LHCN-M2 (cell line): Measurements from ENCODE around the gene ADCY6. TPM values are rescaled to one million over a fixed set of nuclear protein-coding genes. Genes with fewer than 3 reads are reported as not detected.

ENCODE experiments used
- DNase-seq: peaks from one replicate; pipeline ENCODE4 v3.0.0-alpha.2; 2012; ENCODE audit warnings: low read depth
- total RNA-seq: library from RNA; depleted of rRNA; stranded (reverse); fragments of >200 nt; gene quantifications from 2 replicates; pipeline ENCODE4 v1.2.3, GENCODE V29; 2014

ADCY6 gene
- total RNA-seq, 1 experiment from 2014 or later: 24.7 TPM

DNA sequence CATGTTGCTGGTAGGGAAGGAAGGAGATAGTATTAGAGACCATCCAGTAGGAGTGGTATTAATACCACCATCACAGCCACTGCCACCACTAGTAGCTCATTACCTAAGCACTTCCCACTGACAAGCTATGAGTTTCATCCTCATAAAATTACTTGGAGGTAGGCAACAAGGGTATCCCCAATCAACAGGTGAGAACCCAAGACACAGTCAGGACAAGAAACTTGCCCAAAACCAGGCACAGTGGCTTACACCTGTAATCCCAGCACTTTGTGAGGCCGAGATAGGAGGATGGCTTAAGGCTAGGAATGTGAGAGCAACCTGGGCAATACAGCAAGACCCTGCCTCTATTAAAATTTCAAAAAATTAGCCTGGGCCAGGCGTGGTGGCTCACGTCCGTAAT is 5.5 kb downstream of the ADCY6 start:
- DNase-seq: no peak

DNA sequence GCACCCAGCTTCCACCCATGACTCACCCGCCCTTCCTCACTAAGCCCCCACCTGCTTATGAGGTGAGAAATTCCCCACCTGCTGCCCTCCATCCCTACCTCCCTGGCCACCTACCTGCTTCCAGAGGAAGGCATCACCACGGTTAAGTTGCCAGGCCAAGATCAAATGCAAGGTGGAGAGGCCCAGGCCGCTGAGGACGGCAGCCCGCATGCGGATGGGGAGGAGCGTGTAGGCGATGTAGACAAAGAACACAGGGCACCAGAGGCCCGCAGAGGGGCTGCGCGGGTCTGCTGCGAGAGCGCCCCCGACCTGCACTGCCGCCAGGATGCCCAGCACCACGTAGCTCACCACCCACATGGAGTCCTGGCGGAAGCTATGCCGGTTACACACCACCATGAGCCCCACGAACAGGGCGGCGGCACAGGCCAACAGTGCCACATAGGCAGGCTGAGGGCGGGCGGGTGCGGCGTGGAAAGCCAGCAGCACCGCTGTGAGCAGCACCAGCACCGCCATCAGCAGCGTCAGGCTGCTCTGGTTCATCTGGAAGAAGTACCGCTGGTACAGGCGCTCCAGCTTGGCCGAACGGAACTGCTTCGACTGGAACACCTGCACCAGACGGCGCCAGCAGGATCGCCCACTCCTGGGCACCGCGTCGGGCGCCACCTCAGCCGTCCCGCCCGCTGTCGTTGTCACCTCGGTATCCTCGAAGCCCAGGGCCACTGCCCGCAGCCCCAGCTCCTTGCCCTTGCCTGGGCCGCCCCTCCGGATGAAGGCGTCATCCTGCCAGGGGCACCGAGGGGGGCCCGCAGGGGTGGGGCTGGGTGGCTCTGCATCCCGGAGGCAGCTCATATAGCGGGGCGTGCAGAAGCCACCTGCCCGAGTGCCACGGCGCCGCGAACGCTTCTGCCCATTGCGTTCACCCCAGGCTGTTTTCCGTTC is 6.2 kb downstream of the ADCY6 start:
- DNase-seq: no peak

DNA sequence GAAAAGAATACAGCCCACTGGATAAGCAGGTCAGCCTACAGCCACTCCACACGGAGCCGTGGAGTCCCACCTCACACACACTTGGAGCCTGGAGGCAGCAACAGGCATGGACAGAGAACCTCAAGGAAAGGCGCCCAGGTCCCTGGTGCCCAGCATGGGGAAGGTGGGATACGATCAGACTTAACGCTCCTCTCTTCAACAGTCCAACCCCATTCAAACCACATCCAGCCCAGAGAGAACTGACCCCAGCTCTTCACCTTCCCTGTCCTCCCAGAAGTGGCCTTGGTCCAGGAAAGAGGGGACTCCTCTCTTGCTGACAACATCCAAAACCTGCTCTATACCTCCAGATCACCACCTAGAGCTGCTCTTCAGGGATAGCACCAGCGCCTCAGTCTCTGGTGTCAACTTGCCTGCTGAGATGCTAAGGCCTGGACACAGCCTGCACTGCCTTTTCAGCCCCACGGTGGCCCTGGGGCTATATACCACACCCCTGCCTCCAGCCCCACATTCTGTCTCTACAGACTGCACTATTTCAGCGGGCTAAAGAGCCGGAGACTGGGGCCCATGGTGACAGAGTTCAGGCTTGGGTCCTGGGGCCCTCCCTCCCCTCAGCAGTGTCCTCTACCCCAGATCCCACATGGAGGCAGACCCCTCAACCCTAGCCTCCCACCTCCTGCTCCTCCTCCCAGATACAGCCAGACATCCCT is 7.0 kb downstream of the ADCY6 start:
- no peak for DNase-seq

DNA sequence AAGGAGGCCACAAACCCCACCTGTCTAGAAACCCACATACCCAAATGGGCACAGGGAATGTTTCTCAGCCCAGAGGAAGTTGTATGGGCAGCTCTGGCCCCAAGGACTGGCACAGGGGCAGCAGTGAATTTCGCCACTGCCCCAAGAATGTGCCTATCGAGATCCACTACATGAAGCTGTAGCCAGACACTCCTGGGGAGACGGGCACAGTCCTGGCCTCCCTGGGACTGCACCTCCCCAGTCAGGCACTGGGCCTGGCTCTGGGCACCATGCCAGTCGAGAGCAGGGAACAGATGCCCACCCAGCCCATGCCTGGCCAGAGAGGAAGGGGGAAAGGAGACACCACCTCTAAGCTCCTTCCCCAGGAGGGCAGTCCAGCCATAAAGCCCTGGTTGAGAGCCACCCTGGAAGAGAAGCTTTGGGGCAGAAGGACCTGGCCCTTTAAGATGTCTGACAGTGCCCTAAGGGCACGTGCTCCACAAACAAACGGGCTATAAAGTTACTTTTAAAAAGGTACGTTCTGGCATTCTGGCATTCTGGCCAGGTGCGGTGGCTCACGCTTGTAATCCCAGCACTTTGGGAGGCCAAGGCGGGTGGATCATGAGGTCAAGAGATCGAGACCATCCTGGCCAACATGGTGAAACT is 8.4 kb downstream of the ADCY6 start:
- no peak for DNase-seq

DNA sequence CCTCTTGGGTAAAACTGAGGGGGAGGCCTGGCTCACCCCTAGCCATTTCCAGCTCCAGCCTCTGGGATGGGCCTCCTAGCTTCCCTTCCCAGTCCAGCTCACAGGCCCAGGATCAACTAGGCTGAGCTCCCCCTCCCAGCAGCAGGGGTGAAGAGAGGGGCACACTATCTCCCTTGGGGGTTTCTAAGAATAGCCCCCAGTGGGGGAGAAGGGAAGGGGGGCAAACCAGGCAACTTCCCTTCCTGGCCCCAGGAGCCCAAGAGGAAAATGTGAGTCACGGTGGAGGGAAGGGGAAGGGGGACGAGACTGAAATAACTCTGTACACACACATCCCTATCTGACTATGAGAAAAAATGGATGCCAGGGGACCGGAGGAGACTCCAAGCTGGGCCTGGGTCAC is 9.0 kb downstream of the ADCY6 start:
- DNase-seq: peak; percentile 62

DNA sequence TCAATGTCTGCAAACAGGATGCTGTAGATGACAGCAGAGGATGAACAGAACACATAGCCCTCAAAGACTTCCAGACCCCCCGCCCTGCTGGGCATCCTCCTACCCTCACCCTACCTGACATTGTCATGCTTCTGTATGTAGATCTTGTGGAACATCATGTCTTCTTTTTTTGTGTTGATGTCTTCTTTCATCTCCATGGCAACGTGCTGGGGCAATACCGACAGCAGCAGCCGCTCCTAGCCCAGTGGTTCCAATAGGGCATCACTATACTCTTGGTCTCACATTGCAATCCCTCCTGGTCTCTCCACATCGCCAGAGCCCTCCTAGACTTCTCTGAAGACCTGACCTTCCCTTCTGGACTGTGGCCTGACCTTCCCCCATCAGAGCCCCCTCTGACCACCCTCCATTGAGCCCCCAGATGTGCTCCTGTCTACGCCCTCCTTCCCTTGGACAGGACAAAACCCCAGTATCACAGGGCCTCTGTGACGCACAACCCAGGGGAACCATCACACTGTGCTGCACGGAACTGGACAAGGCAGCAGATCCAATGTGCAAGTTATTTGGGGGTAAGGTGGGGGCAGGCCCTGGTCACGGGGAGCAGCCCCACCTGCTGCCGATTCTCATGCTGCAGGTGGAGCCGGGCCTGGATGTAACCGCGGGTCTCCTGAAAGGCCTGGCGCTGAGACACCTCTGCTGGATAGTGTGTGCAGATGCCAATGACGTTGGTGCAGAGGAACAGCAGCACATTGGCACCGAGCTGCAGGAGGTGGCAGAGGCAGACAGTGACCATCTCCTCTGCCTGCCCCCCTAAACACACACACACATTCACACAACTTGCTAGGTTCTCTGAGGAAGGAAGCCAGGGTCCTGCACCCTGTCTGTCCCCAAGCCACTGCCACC is 11.1 kb downstream of the ADCY6 start:
- no peak for DNase-seq

DNA sequence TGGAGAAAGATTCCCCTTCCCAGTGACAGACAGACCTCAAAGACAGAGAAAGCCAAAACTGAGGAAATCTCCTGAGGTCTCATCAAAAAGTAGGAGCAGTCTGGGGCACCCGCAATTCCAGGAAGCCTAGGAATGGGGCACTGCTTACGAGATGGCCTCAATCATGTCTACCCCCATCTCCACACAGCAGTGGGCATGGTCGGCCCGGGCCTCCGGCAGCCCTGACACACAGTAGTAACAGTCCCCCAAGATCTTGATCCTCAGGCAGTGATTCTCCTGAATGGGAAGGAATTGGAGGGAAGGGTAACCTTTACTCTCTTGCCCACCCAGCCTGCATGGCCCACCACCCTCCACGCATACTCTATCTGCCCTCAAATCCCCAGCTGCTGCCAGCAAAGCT is 11.9 kb downstream of the ADCY6 start:
- no peak for DNase-seq

DNA sequence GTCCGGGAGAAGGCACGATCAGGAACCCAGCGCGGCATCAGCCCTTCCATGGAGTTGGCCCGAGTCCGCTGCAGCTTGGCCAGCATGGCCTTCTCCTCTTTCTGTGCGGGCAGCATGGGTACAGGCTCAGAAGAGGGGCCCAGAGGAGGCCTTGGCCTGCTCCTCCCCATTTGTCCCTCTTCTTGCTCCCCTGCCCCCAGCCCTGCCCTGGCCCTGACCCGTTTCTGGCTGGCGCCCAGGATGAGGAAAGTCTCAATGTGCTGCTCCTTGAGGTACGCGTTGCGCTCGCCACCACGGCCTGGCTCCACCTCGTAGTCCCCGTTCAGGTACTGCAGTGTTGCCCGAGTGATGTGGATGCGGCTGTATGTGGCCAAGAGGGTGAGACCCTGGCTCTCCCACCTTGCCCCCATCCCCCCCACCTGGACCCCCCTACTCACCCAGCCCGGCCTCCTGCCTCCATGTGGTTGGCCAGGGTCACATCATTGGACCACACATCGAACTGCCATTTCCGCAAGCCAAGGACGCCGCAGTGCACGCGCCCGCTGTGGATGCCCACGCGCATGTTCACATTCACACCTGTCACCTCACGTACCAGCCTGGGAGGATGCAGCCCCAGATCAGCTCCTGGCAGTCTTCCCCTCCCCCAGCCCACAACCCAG is 12.8 kb downstream of the ADCY6 start:
- DNase-seq: no peak

DNA sequence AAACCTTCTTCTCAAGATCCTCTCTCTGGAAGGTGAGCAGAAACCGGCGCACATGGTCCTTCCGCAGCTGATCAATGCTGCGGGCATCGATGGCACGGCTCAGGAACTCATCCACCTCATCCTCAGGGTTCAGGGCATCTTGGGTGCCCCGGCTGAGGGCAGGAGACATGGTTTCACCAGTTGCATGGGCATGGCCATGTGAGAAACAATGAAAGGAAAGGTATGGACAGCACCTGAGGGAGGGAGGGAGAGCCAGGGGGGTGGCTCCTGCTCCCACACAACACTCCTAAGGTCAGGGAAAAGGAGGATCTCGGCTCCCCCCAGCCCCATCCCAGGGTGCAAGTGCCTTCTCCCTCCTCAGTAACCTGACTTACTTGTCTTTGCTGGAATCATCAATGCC is 13.6 kb downstream of the ADCY6 start:
- DNase-seq: no peak

DNA sequence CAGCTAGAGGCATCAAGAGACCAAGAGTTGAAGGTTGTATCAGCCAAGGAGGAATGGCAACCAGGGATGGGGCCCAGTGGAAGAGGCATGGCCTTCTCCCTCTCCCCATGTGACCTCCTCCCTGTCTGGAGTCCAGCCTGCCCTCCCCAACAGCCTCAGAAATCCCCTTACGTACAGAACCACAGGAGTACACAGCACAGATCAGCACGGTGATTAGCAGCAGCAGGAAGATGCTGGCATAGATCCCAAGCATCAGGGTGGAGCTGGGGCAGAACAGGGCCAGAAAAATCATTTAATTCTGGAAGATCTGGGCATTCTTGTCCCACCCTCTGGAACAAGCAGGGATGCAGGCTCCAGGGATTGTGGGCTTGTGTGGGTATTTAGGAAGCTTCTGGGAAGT is 14.4 kb downstream of the ADCY6 start:
- DNase-seq: no peak

DNA sequence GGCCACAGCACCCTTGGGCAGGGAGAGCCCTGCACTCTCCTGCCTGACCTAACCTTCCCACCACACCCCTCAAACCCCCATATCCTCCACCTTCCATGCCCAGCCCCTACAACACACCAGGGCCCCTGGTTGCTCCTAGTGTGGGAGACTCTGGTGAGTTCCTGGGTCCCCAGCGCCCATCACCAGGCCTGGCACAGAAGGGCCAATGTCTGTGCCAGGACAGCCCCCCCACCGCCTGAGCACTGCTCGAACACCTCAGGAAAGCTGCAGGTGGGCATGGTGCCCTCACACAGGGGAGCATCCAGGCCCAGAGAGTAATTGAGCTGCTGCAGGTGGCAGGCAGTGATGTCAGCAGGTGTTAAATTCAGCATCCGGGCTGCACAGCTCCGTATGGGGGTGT is 15.2 kb downstream of the ADCY6 start:
- no peak for DNase-seq

DNA sequence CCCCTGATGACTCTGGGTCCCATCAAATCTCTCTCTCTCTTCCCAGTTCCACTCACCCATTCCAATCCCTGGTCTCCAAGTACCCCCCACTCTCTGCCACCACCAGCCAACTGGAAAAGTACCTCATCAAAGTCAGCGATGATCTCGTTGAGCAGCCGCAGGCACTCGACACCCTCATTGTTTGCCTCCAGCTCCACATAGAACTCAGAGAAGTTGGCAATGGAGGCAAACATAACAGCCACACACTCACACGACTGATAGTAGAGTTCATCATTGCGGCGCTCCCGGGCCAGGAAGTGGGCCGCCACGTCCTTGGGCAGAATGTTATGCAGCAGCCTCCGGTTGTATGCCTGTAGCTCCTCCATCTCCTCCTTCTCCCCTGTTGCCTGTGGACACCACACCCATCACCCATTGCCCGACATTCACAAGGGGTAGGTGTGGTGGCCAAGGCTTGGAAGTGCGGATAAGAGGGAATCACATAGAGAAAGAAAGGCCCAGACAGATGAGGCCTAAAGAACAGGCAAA is 17.2 kb downstream of the ADCY6 start:
- DNase-seq: no peak

DNA sequence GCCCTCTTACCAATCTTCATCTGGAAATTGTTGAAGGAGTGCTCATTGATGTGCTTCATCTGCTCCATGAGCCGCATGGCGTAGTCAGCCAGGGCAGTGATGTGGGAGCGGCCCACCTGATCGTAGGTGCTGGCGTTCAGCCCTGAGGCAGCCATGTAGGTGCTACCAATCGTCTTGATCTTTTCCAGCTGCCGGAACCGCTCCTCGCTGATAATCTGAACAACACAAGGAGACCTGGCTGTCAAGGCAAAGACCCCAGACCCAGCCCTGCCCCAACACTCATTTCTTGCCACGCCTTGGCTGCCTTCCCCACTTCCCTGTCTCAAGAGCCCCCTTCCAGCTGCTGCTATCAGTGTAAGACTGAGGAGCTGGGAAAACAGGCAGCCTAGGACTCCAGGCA is 18.1 kb downstream of the ADCY6 start:
- DNase-seq: no peak

DNA sequence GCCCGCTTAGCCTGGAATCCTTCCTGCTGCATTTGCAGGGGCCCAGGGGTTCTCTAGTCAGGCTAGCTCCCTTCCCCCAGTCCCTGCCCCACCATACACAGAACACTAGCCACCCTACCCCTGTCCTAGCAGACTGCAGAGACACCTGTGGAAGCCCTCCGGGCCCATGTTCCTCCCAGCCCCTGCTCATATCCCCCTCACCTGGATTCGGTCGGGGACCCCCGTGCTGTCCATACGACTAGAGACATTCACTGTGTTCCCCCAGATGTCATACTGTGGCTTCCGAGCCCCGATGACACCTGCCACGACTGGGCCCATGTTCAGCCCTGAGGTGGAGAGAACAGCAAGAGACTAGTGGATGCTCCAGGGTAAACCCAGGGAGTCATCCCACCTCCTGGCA is 20.2 kb downstream of the ADCY6 start:
- DNase-seq: no peak

DNA sequence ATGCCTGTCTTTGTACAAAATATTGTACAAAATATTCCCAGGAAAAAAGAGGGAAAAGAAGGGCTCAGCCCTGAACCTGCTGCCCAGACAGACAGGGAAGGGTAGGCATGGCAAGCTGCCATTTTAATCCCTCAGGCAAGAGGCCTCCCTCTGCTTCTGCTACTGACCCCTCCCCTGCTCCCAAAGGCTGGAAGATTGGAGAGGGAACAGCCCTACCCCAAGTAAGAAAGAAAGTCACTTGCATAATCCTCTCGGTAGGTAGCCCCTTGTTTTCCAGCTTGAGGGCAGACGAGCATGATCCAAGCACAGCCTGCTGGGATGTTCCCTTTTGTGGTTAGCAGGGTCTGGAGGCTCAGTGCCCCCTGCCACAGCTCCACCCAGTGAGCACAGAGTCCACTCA is 20.7 kb downstream of the ADCY6 start:
- DNase-seq: no peak

DNA sequence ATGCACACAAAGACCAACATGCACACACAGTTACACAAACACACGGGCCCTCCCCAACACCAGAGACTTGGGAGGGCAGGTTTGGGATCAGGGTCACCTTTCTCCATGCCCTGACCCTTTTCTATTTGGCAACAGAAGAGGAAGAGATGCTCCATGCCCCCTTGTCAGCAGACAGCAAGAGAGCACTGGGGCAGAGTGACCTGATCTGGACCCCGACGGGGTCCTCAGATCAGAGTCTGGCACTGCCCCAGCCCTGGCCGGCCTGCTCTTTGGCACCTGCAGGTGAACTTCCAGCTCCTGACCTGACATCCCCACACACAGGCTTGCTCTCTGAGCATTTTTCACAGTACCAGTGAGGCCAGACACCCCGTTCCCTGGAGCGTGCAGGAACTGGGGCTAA is 21.4 kb downstream of the ADCY6 start:
- DNase-seq: no peak

DNA sequence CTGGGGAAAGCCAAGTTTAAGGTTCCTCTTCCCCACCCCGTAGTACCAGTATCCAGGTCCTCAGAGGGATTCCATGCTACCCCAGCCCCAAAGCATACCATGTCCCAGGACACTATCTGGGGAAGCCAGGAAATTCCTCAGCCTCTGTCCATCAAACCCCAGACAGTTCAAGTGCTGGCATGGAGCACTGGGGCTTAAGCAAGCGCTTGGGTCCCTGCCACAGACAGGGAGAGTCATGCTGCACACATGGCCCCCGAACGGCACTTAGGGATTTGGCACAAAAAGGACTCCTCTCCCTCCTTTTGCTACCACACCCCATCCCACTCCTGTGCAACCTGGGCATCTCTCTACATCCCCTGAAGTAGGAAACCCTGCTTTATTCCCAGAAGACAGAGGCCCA is 21.8 kb downstream of the ADCY6 start:
- no peak for DNase-seq

DNA sequence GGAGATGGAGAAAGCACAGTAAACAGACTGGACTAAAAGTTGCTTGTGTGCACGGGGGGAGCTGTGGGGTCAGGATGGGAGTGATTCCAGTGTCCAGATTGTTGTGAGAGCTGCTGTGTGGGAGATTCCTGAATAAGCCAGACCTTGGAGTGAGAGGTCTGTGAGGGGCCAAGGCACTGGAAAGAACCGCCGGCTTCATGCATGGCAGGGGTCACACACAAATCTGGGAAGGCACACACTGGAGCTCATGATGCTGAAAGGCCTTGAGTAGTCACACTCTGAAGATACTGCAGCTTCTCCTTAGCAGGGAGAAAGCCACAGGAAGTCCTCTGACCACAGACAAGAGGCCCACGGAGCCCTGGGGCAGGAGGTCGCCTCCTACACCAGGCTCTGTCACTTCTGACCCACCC is 23.1 kb downstream of the ADCY6 start:
- peak; percentile 27 for DNase-seq

DNA sequence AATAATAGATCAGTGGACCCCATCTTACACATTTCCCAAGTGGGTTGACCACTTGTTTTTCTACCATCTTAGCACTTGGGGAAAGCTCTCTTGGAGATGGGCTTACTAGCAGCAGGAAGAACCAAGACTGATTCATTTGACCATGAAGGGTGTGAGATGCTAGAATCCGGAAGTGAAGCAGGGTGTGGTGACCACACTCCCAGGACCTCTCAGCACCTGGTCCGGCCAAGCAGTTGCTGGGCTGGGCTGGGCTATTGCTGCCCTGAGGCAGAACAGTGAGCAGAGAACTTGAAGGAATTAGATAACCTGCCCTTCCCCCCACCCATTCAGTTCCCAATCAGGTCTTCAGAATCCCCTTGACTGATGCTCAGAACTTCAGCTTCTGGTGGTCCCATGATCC is 24.4 kb downstream of the ADCY6 start:
- no peak for DNase-seq

DNA sequence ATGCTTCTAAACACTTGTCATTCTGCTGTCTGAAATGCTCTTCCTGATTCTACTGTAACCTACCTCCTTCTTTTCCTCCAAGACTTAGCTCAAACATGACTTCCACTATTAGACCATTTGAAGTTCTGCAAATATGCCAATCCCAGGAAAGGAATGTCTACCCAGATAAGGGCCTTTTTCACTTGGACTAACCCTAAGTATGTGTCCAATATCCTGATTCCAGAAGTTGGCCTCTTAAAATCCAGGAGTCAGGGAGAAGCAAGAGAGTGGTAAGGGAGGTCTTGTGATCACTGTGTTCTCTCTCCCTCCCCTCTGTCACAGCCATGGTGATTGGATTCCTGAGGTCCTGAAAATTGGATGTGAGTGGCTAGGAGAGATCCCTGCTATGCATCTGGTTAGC is 30.2 kb downstream of the ADCY6 start:
- DNase-seq: no peak

DNA sequence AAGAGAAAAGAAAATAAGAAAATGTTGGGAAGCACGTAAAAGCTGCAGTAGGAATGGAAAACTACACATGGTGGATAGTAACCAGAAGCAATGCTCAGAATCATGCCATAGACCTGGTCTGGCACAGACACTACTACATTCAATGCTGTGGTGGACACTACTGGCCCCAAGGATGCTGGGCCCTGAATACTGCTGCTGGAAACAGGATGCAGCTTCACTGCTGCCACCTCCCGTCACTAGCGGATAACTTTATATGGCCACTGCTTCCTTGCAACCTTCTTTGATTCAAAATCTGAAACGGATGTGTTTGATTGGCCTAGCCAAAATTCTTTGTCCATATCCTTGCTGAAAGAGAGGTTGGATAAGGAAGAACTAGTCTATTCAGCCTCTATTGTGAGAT is 30.7 kb downstream of the ADCY6 start:
- DNase-seq: no peak
